GM19238 (cell line): Measurements from ENCODE around the gene DTX4.
A peak's percentile ranks its signal among the peaks of the same experiment; 100 is the strongest.
"Not testable (repeated sequence)": the region's sequence is repeated elsewhere in the genome, so short reads cannot be mapped to it uniquely, and the experiment has no call there.

Experiments
- DNase-seq: peaks from one replicate; pipeline ENCODE4 v3.0.0; 2011; ENCODE audit warnings: low spot score; ENCODE audit not compliant: insufficient read length

The DTX4 gene

DNA sequence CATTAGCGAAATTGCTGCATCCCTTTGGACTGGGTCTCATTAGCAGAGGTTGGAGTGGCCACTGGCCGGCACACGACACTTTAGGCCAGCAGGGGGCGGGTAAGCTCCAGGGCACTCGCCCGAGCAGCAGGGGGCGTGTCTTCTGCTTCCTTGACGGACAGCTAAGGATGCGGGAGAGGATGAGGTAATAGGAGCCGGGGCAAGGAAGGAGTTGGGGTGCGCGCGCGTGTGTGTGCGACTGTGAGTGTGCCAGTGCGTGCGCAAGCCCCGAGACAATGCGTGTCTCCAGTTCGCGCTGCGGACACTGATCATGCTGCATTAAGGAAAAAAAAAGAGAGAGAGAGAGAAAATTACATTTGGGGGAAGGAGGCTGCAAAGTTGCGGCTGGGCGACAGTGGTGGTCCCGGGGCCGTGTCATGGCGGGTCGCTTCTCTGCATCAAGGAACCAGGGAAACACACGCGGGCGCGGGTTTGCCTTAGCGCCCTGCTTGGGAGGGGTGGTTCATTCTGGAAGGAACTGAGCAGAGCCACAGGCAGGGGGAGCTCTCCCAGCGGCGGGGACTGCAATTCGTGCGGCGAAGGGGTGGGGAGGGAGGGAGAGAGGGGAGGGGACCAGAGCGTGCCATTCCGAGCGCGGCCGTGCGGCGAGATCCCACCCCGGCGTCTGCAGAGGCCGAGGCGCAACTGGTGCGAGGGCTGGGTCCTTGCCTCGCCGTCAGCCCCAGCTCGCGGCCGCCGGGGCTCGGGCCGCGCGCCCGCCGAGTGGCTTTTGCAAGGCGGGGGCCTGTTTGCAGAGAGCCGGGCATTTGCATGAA, at the start of gene DTX4:
Gene DTX4 (plus strand): TSS at position 625 of the 815 bp plus-strand sequence. CDS start 464 bp downstream, outside the sequence.
- DNase-seq, result peak; percentile 79

DNA sequence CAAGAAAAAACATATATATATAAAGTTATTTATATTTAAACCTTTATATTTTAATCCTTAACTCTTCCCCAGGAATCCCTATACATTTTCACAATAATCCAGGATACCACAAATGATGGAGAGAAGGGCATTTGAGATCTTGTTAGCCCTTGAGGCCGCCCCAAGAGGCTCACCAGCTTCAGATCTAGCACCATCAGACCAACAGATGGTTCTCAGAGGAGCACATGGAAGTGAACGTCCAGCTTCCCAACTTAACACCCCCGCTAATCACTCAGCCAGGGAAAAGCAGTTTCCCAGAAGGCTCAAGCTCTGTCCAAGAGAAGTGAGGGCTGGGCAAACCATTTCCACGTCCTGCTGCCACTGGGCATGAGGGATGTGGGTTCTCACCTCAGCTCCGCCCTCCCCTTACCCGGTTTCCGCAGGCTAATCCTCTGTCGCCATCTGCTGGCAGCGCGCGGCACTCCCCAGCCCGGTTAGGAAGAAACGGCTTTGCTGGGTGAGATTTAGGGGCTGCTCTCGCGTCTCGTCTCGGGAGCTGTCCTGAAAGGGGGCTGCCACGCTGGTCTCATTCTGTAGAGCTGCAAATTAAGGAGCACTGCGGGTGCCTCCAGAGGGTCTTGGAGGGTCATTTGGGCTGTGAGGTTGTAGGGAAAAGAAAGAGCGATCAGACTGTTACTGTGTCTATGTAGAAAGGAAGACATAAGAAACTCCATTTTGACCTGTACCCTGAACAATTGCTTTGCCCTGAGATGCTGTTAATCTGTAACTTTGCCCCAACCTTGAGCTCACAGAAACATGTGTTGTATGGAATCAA, 36.1 kb upstream of the DTX4 start:
- DNase-seq, result peak; percentile 64

GRCh38 chr11:59136551-59136950, 35.4 kb upstream of the DTX4 start:
- DNase-seq, result not testable (repeated sequence)

- no peak for DNase-seq
These were observed 34.7 kb upstream of the DTX4 start for GRCh38 chr11:59137190-59137589.

GRCh38 chr11:59138643-59139042, 33.3 kb upstream of the DTX4 start:
- no peak for DNase-seq

- DNase-seq, result no peak
These were observed 30.7 kb upstream of the DTX4 start for GRCh38 chr11:59141191-59141590.

DNA sequence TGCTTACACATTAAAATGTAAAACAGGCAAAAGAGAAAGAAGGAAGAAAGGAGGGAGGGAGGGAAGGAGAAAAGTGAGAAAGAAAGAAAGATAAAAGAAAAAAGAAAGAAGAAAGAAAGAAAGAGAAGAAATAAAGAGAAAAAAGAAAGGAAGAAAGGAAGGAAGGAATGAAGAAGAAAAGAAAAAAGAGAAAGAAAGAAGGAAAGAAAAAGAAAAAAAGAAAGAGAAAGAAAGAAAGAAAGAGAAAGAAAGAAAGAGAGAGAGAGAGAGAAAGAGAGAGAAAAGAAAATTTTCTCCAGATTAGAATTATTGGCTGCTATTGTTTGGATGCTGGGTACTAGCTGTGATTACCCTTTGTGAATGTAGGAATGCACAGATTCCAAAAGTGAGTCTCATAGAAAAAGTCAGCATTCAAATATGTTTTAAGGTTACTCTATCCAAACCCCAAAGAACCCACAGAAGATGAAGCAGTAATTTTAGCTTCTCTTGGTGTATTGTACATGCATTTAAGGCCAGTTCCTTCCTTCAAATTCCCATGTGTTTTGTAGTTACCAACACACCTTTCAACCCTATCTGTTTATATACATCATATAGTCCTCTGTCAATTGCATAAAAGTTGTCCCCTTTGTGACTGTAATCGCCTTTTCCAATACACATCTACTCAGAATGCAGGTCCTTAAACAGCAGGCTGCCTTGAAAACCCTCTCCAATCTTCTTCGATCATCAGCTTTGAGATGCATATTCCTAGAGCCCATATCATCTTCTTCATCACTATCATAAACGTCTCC, 30.1 kb upstream of the DTX4 start:
- no peak for DNase-seq

- peak; percentile 70 for DNase-seq
These were observed 29.1 kb upstream of the DTX4 start, which contains the start of gene FAM111A for GRCh38 chr11:59142530-59143507. Gene FAM111A, plus strand, starts transcription at chr11:59142856. Its CDS starts 6,017 bp downstream, at chr11:59148873.

DNA sequence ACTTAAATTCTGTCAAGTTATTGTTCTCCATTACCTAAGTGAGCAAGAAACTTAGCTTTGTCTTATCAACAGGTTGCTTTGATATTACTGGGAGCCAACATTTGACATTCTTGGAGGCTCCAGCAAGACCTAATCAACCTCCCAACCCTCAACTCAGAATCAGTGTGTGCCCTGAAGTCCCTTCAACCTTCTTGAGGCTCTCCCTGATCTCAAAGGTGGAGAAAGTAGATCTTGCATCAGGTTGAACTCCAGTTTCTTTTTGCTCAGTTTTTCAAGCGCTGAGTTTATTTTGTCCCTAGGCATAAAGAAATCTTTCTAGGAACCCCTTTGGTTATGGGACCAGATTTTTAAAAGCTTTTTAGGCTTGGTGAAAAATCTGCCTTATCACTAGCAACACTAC, 27.8 kb upstream of the DTX4 start:
- DNase-seq, result no peak

DNA sequence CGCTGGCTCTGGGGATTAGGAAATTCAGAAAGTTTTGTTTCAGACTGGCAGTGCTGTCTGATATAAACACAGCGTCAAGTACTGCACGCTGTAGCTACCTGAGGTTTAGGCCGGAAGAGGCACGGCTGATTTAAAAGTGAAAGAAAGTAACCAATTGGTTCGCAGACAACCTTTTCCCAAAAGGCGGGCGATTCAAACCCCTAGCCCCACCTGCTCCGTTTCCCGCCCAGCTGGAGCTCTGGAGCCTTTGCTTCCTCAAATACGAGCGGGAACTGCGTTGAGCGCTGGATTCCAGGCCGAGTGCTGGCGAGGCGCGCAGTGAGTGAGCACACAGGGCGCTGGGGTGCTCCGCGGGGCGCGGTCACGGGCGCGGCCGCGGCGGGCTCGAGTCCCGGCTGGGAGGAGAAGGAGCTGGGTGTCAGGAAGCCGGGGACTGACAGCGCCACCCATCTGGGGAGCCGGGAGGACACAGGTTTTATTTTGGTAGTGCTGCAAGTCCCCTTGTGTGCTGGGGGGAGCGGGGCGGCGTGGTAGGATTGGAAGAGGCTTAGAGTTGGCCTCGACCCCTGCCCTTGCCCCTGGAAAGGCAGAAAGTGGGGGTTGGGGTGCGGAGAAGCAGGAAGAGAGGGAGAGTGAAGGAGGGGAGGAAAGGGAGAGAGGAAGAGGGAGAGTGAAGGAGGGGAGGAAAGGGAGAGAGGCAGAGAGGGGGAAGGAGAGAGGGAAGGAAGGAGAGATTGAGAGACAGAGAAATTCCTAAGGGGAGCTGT, 27.2 kb upstream of the DTX4 start:
- peak; percentile 69 for DNase-seq

- no peak for DNase-seq
These were observed 26.4 kb upstream of the DTX4 start for GRCh38 chr11:59145534-59145933.

DNA sequence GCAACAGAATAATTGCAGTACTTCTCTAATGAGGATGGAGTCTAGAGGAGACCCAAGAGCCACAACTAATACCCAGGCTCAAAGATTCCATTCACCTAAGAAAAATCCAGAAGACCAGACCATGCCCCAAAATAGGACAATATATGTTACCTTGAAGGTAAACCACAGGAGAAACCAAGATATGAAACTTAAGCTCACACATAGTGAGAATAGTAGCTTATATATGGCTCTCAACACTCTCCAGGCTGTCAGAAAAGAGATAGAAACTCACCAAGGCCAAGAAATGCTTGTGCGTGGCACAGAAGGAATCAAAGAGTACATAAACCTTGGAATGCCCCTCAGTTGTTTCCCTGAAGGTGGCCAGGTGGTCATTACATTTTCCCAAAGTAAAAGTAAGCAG, 20.2 kb upstream of the DTX4 start:
- no peak for DNase-seq

DNA sequence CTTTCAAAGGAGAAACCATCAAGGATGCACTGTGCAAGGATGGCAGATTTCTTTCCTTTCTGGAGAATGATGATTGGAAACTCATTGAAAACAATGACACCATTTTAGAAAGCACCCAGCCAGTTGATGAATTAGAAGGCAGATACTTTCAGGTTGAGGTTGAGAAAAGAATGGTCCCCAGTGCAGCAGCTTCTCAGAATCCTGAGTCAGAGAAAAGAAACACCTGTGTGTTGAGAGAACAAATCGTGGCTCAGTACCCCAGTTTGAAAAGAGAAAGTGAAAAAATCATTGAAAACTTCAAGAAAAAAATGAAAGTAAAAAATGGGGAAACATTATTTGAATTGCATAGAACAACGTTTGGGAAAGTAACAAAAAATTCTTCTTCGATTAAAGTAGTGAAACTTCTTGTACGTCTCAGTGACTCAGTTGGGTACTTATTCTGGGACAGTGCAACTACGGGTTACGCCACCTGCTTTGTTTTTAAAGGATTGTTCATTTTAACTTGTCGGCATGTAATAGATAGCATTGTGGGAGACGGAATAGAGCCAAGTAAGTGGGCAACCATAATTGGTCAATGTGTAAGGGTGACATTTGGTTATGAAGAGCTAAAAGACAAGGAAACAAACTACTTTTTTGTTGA, 19.5 kb upstream of the DTX4 start:
- DNase-seq, result peak; percentile 19

DNA sequence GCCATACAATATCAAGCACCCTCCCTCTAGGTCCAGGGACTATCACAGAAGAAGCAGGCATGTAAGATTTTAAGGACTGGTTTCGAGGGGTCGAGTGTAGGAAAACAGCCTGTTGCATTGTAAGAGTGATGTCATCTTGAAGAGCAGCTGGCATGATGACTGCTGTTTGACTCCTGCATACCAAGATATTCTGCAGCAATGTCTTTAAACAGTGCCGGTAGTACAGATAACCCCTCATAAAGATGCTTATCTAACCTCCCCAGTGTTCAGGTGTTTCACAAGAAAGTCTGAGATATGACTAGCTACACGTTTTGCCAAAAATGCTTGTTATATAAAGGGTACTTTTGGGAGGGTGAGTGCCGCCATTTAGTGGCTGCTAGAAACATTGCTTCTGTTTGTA, 17.3 kb upstream of the DTX4 start:
- DNase-seq, result no peak

DNA sequence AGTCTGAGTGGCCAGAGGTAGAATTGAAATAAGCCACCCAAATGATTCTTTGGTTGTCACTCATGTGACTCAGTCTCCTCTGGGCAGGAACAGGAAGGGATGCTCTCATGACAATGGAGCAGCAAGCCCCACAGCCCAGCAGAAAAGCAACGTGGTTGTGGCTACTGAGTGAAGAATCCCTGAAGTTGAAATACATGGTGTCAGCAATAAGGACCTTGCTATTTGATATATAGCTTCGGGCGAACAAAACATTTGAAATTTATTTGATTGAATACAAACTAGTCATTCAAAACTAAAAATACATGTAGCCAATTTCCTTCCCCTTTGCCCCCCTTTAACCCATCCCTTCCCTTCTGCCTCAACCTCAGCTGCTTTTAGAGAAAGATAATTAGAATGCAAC, 14.5 kb upstream of the DTX4 start:
- DNase-seq, result no peak

GRCh38 chr11:59158206-59159068, 13.5 kb upstream of the DTX4 start:
- DNase-seq, result peak; percentile 48

DNA sequence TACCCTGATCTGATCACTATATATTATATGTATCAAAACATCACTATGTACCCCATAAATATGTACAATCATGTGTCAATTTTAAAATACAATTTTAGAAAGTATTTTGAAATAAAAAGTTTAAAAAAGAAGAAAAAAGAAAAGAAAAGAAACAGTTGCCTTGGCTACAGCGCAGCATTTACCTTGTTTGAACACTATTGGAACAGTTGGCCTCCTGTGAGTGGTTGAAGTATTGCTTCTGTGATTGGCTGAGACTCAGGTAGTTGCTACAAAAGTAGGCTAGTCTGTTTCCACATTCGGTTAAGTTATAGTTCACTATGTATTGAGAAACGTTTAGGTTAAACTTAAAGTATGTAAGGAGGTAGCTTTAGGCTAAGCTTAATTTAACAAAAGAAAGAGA, 7.9 kb upstream of the DTX4 start:
- DNase-seq, result no peak
